Endodermal cell (in vitro differentiated cells): ENCODE results near the gene SNX20. TPM values are rescaled to one million over a fixed set of nuclear protein-coding genes. Genes with fewer than 3 reads are reported as not detected.

Experiments
- DNase-seq: peaks from one replicate; pipeline ENCODE4 v3.0.0-alpha.2; 2017
- H3K27ac ChIP-seq: 2 replicates; pipeline ENCODE4 v1.5.1; 2013; ENCODE audit warnings: mild to moderate bottlenecking, low read depth, low read length, moderate library complexity
- H3K27me3 ChIP-seq: 2 replicates; pipeline ENCODE4 v1.6.1; 2013; ENCODE audit warnings: mild to moderate bottlenecking, low read length, moderate library complexity; ENCODE audit not compliant: insufficient read depth, control insufficient read depth, poor library complexity, severe bottlenecking
- H3K36me3 ChIP-seq: 2 replicates; pipeline ENCODE4 v1.7.0; 2013; ENCODE audit warnings: mild to moderate bottlenecking, low read length, moderate library complexity; ENCODE audit not compliant: control insufficient read depth, insufficient read depth
- H3K4me1 ChIP-seq: one replicate; pipeline ENCODE4 v1.7.0; 2013; ENCODE audit warnings: low read length; ENCODE audit not compliant: control insufficient read depth, insufficient read depth
- H3K4me3 ChIP-seq: 2 replicates; pipeline ENCODE4 v1.5.1; 2013; ENCODE audit warnings: mild to moderate bottlenecking, low read length, moderate library complexity
- H3K9ac ChIP-seq: 2 replicates; pipeline ENCODE4 v1.6.1; 2013; ENCODE audit warnings: mild to moderate bottlenecking, low read length, moderate library complexity; ENCODE audit not compliant: poor library complexity, severe bottlenecking; ENCODE audit errors: extremely low read depth
- H3K9me3 ChIP-seq: 2 replicates; pipeline ENCODE4 v1.6.1; 2013; ENCODE audit warnings: mild to moderate bottlenecking, low read length, moderate library complexity; ENCODE audit not compliant: control insufficient read depth
- H3K27ac Mint-ChIP-seq: 2 replicates; pipeline ENCODE4 v1.8.0; 2020; ENCODE audit warnings: mixed read lengths
- H3K27me3 Mint-ChIP-seq: 2 replicates; pipeline ENCODE4 v1.8.0; 2021; ENCODE audit warnings: mild to moderate bottlenecking, mixed read lengths; ENCODE audit not compliant: insufficient read depth
- H3K36me3 Mint-ChIP-seq: 2 replicates; pipeline ENCODE4 v1.8.0; 2020; ENCODE audit warnings: low read depth, mixed read lengths
- H3K4me1 Mint-ChIP-seq: 2 replicates; pipeline ENCODE4 v1.8.0; 2020; ENCODE audit warnings: mixed read lengths
- H3K4me3 Mint-ChIP-seq: 2 replicates; pipeline ENCODE4 v1.8.0; 2020; ENCODE audit warnings: mild to moderate bottlenecking, moderate library complexity, mixed read lengths
- H3K9me3 Mint-ChIP-seq: 2 replicates; pipeline ENCODE4 v1.8.0; 2020; ENCODE audit warnings: mild to moderate bottlenecking, mixed read lengths
- CTCF ChIP-seq: fragments of 200-600 bp; sonication (generic); conservative IDR thresholded peaks from 2 replicates; pipeline ENCODE4 v1.5.0; 2021; ENCODE audit warnings: antibody characterized with exemption, mild to moderate bottlenecking
- WGBS, 2 experiments: methylation state at CpG; one replicate each; pipeline versions ENCODE4 v1.1.5 to v1.1.7; 2013; ENCODE audit warnings: missing lambda C conversion rate in 2 of 2, mixed read lengths in 1 of 2; ENCODE audit not compliant: insufficient coverage in 1 of 2, insufficient read length in 1 of 2; 5-methylcytosine and 5-hydroxymethylcytosine counted together
- total RNA-seq, 2 donors: library from RNA; stranded (reverse); fragmentation: NEBNext Ultra II Directional in 1 of 2; extraction: Animal tissue kit (Norgen Biotek cat#: 25700) in 1 of 2; gene quantifications; 2 replicates in 1 of 2; 3 replicates in 1 of 2; pipeline ENCODE4 v1.2.1, GENCODE V29; 2021

The SNX20 gene
- total RNA-seq, 2 donors from 2014 or later = not detected

- Mint-ChIP-seq H3K27me3 (peaks cover 1% of the 10 kb centered on the region), H3K9me3 (no peaks in the 10 kb centered on the region), H3K4me1 (peaks cover 11% of the 10 kb centered on the region), H3K27ac (no peak overlapping the region), H3K4me3 (no peak overlapping the region), H3K36me3 (no peaks in the 10 kb centered on the region)
- H3K27ac ChIP-seq = no peak overlapping the region
- H3K27me3 ChIP-seq = no peaks in the 10 kb centered on the region
- no peak overlapping the region for H3K4me3 ChIP-seq
- H3K9ac ChIP-seq = no peak overlapping the region
- no peaks in the 10 kb centered on the region for H3K36me3 ChIP-seq
- no peak for TF ChIP-seq CTCF
- H3K4me1 ChIP-seq = no peaks in the 10 kb centered on the region
- no peaks in the 10 kb centered on the region for H3K9me3 ChIP-seq
- 93 to 97% methylated on average over 3 to 4 of the region's 4 CpGs for WGBS, 2 experiments
- no peak for DNase-seq
Observed at GRCh38 chr16:50641818-50642187, 39.3 kb downstream of the SNX20 start.

- Histone ChIP-seq H3K9me3 (no peaks in the 10 kb centered on the region), H3K4me1 (no peaks in the 10 kb centered on the region), H3K9ac (no peak overlapping the region), H3K27ac (no peak overlapping the region), H3K36me3 (no peaks in the 10 kb centered on the region), H3K4me3 (no peak overlapping the region), H3K27me3 (no peaks in the 10 kb centered on the region)
- Mint-ChIP-seq H3K4me3 (no peak overlapping the region), H3K9me3 (no peaks in the 10 kb centered on the region), H3K36me3 (no peaks in the 10 kb centered on the region), H3K27ac (no peak overlapping the region), H3K4me1 (peaks cover 11% of the 10 kb centered on the region), H3K27me3 (peaks cover 1% of the 10 kb centered on the region)
- no peak for DNase-seq
- WGBS, 2 experiments = 94 to 97% methylated on average over 14 to 15 of the region's 15 CpGs
- no peak for TF ChIP-seq CTCF
Observed at GRCh38 chr16:50640919-50641817, 39.9 kb downstream of the SNX20 start.

GRCh38 chr16:50640391-50640790 lies 40.7 kb downstream of the SNX20 start:
- Mint-ChIP-seq H3K27ac (no peak overlapping the region), H3K9me3 (no peaks in the 10 kb centered on the region), H3K27me3 (peaks cover 1% of the 10 kb centered on the region), H3K36me3 (no peaks in the 10 kb centered on the region), H3K4me3 (no peak overlapping the region), H3K4me1 (peaks cover 7% of the 10 kb centered on the region)
- no peaks in the 10 kb centered on the region for H3K4me1 ChIP-seq
- no peaks in the 10 kb centered on the region for H3K9me3 ChIP-seq
- TF ChIP-seq CTCF = no peak
- DNase-seq = no peak
- no peaks in the 10 kb centered on the region for H3K36me3 ChIP-seq
- H3K4me3 ChIP-seq = no peak overlapping the region
- no peak overlapping the region for H3K27ac ChIP-seq
- 100% methylated on average over 1 of the region's 1 CpG; no CpG with 5 or more reads in 1 of the 2 experiments for WGBS, 2 experiments
- H3K27me3 ChIP-seq = no peaks in the 10 kb centered on the region
- H3K9ac ChIP-seq = no peak overlapping the region
